Chondrocyte (in vitro differentiated cells): ENCODE data around the gene CLEC16A. TPM values are rescaled to one million over a fixed set of nuclear protein-coding genes. Genes with fewer than 3 reads are reported as not detected.

ENCODE experiments used
- DNase-seq: peaks from one replicate; pipeline ENCODE4 v3.0.0; 2021; ENCODE audit warnings: mixed read lengths, low spot score
- H3K27ac Mint-ChIP-seq: one replicate; pipeline ENCODE4 v1.8.0; 2021; ENCODE audit warnings: mild to moderate bottlenecking, moderate library complexity, mixed read lengths; ENCODE audit not compliant: unreplicated experiment
- H3K27me3 Mint-ChIP-seq: 2 replicates; pipeline ENCODE4 v1.8.0; 2021; ENCODE audit warnings: low read depth, mixed read lengths
- H3K36me3 Mint-ChIP-seq: 2 replicates; pipeline ENCODE4 v1.8.0; 2021; ENCODE audit warnings: low read depth, mixed read lengths
- H3K4me1 Mint-ChIP-seq: 2 replicates; pipeline ENCODE4 v1.8.0; 2021; ENCODE audit warnings: low read depth, mild to moderate bottlenecking, mixed read lengths
- H3K4me3 Mint-ChIP-seq: one replicate; pipeline ENCODE4 v1.8.0; 2021; ENCODE audit warnings: mild to moderate bottlenecking, moderate library complexity, mixed read lengths; ENCODE audit not compliant: unreplicated experiment
- H3K9me3 Mint-ChIP-seq: 2 replicates; pipeline ENCODE4 v1.8.0; 2021; ENCODE audit warnings: low read depth, mixed read lengths
- CTCF ChIP-seq: fragments of 200-600 bp; sonication (generic); IDR thresholded peaks from 2 replicates; pipeline ENCODE4 v1.5.0; 2021; ENCODE audit warnings: antibody characterized with exemption, mild to moderate bottlenecking, moderate library complexity
- total RNA-seq: library from RNA; stranded (reverse); gene quantifications from 3 replicates; pipeline ENCODE4 v1.2.1, GENCODE V29; 2021

CLEC16A gene
- total RNA-seq, 1 donor from 2014 or later: 17.9 TPM

DNA sequence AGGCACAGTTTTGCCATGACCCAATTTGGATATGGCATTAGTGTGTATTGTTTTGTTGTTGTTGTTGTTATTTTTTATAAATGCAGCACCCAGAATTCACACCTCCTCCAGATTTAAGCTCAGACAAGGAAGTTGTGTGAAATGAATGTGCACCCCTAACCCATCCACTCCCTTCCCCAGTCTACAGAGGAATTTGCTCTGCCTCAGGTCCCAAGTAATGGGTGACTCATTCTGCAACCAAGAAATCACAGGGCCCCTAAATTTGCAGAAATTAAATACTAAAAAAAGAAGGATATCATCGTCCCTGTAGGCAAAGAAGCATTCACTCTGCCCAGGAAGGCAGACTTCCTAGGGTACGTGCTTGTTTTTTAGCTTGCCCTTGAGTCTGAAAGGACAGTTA is 62.3 kb downstream of the CLEC16A start:
- Mint-ChIP-seq H3K27ac (no peak overlapping the region), H3K4me1 (peaks cover 18% of the 10 kb centered on the region), H3K36me3 (peaks cover 19% of the 10 kb centered on the region), H3K27me3 (no peaks in the 10 kb centered on the region), H3K4me3 (no peak overlapping the region), H3K9me3 (no peaks in the 10 kb centered on the region)
- no peak for DNase-seq
- no peak for TF ChIP-seq CTCF

- Mint-ChIP-seq H3K4me3 (no peak overlapping the region), H3K27me3 (no peaks in the 10 kb centered on the region), H3K9me3 (no peaks in the 10 kb centered on the region), H3K36me3 (peaks cover 20% of the 10 kb centered on the region), H3K4me1 (peaks cover 18% of the 10 kb centered on the region), H3K27ac (no peak overlapping the region)
- no peak for DNase-seq
- TF ChIP-seq CTCF: no peak
Observed at GRCh38 chr16:11007714-11008280, 63.4 kb downstream of the CLEC16A start.

DNA sequence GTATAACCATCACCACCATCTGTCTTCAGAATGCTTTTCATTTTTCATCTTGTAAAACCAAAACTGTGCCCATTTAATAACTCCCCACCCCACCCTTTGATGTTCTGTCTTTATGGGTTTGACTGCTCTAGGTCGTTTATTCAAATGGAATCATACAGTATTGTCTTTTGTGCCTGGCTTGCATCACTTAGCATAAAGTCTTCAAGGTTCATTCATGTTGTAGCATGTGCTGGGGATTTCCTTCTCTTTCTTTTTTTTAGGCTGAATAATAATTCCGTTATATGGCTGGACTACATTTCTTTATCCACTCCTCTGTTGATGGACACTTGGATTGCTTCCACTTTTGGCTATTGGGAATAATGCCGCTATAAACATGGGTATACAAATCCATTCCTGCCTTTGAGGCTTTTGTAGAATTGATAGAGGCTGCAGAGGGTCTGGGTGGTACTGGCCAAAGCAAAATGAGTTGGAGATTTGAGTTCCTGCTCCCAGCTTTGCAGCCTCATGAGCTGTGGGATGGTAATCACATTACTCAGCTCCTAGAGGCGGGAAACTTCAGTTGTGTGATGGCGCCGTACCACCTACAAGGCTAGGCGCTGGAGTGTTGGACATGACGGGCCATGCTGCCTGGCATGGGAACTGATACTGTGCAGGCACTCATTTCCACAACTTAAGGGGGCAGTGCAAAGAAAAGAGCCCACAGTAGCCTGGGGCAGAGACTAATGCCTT is 64.8 kb downstream of the CLEC16A start:
- no peak for DNase-seq
- peaks cover 15% of the 10 kb centered on the region for H3K36me3 Mint-ChIP-seq
- H3K4me3 Mint-ChIP-seq: no peak overlapping the region
- TF ChIP-seq CTCF: no peak
- H3K27ac Mint-ChIP-seq: no peak overlapping the region
- no peaks in the 10 kb centered on the region for H3K9me3 Mint-ChIP-seq
- peaks cover 15% of the 10 kb centered on the region for H3K4me1 Mint-ChIP-seq
- H3K27me3 Mint-ChIP-seq: no peaks in the 10 kb centered on the region

DNA sequence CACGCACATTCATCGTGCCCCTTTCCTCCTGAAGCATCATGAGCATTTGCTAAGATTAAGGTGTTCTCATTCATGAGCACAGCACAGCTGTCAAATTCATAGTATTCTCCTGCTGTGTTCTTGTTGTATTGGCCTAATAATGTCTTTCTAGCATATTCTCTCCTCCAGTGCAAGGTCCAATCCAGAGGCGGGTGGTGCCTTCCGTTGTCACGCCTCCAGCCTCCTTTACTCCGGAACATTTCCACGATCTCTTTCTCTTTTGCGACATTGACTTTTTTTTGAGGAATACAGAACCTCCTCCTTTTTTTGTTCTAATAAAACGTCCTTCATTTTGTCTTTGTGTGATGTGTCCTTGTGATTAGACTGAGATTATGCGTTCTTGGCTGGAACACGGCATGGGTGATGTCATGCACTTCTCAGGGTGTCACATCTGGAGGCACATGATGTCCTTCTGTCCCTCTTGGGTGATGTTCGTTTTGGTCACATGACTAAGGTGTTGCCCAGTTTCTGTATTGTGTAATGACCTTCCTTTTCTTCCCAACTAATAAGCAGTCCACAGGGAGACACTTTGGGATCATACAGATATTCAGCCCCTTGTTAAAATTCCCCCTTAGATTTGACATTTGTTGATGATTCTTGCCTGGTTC is 66.3 kb downstream of the CLEC16A start:
- Mint-ChIP-seq H3K9me3 (no peaks in the 10 kb centered on the region), H3K27ac (no peak overlapping the region), H3K4me1 (no peaks in the 10 kb centered on the region), H3K27me3 (no peaks in the 10 kb centered on the region), H3K4me3 (no peak overlapping the region), H3K36me3 (peaks cover 14% of the 10 kb centered on the region)
- no peak for TF ChIP-seq CTCF
- no peak for DNase-seq

GRCh38 chr16:11011326-11011725 is 67.0 kb downstream of the CLEC16A start:
- no peak for TF ChIP-seq CTCF
- no peak overlapping the region for H3K4me3 Mint-ChIP-seq
- no peaks in the 10 kb centered on the region for H3K9me3 Mint-ChIP-seq
- H3K27ac Mint-ChIP-seq: no peak overlapping the region
- no peak for DNase-seq
- no peaks in the 10 kb centered on the region for H3K27me3 Mint-ChIP-seq
- H3K4me1 Mint-ChIP-seq: no peaks in the 10 kb centered on the region
- peaks cover 14% of the 10 kb centered on the region for H3K36me3 Mint-ChIP-seq
